HG03565 (cell line): ENCODE measurements around the gene GLUD2.
A peak's percentile ranks its signal among the peaks of the same experiment; 100 is the strongest.
"Not testable (repeated sequence)": the region's sequence is repeated elsewhere in the genome, so short reads cannot be mapped to it uniquely, and the experiment has no call there.

Experiments used
- ATAC-seq: cut with Tn5 transposase; IDR thresholded peaks from one replicate; pipeline ENCODE4 v1.9.1; 2021; ENCODE audit warnings: mild to moderate bottlenecking, moderate library complexity; ENCODE audit not compliant: unreplicated experiment

Gene GLUD2

DNA sequence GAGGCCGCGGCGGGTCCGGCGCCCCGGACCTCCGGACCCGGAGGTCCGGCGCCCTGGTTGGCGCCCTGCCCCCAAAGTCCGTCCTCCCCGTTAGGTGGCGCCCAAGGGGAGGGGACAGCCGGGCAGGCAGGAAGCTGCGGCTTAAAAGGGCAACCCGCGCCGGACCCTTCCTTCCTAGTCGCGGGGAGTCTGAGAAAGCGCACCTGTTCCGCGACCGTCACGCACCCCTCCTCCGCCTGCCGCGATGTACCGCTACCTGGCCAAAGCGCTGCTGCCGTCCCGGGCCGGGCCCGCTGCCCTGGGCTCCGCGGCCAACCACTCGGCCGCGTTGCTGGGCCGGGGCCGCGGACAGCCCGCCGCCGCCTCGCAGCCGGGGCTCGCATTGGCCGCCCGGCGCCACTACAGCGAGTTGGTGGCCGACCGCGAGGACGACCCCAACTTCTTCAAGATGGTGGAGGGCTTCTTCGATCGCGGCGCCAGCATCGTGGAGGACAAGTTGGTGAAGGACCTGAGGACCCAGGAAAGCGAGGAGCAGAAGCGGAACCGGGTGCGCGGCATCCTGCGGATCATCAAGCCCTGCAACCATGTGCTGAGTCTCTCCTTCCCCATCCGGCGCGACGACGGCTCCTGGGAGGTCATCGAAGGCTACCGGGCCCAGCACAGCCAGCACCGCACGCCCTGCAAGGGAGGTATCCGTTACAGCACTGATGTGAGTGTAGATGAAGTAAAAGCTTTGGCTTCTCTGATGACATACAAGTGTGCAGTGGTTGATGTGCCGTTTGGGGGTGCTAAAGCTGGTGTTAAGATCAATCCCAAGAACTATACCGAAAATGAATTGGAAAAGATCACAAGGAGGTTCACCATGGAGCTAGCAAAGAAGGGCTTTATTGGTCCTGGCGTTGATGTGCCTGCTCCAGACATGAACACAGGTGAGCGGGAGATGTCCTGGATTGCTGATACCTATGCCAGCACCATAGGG is at the start of gene GLUD2:
Gene GLUD2 (plus strand): TSS at position 170 of the 979 bp plus-strand sequence. CDS start 75 bp downstream, at position 245.
- ATAC-seq = not testable (repeated sequence)

DNA sequence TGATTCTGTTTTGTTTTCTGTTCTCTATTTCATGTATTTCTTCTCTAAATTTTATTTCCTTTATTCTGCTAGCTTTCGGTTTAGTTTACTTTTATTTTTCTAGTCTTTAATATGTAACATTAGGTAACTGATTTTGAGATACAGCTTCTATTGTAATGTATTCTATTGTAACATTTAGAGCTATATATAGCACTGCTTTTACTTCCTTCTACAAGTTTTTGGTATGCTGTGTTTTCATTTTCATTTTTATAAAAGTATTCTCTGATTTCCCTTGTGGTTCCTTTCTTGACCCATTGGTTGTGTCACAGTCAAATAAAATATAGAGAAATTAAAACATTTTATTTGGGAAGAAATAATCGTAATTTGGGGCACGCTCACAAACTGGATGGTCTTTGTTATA is 48.0 kb upstream of the GLUD2 start:
- peak; percentile 70 for ATAC-seq

DNA sequence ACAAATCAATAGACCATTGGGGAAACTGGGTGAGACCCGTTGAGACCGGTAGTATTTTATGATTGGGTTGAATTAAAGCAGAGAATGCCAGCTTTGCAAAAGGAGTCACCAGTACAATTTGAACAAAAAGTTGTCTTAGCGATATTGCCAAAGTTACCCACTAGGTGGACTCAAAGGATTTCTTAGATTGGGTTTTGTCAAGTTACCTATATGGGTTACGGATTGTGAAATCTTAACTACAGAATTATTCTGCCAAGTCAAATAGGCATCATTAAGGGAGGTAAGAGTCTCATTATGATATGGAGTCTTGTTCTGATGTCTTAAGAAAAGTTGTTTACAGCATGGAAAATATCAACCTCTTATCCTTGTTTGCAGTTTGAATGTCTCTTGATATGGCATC is 46.8 kb upstream of the GLUD2 start:
- peak; percentile 46 for ATAC-seq

DNA sequence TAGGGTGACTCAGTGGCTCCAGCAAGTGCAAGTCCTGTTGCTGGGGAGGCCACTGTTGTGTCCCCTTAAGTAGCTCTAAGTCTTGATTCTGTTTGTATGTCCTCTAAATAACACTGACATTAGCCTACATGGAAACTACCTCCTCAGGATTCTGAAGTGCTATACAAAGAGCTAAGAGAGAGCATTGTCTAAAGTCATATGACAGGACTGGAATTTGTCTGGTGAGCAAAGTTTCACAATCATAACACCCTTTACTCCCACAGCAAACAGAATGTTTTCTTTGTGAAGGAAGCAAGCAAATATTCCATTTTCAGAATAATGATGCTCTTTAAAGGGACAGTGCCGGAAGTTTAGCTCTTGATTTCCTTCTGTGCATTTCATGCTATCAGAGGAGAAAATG is 38.5 kb upstream of the GLUD2 start:
- ATAC-seq = no peak

DNA sequence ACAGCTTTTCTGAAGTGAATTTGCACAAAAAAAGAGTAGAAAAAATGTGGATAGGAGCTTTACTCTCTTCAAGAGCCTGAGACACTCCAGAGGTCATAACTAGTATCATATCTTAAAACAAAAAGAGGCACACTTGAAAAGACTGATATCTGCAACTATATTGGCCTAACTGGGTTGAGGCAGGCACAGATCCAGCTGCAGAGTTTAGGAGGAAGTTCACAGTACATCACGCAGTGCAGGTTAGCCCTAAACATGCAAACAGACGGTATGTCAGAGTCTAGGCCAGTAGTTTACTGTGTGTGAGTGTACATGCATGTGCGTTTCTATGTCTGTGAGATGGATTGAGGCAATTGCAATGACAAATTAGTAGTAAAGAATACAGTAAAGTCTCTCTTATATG is 37.6 kb upstream of the GLUD2 start:
- no peak for ATAC-seq

DNA sequence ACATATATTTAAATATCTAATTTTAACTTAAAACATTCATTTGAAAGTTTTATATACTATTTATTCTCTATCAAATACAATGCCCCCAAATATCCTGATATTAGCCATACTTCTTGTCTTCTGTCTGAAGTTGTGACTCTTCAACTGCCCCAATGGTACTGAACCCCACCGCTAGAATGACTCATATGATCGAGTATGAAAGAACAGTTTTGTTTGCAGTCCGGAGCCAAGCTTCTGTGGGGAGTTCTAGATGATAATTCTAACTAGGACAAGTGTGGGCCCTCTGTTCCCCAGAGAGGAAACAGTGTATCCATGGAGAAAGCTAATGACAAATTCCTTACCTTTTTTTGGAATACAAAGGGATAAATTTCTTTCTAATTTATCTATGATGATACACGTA is 37.2 kb upstream of the GLUD2 start:
- ATAC-seq = no peak

DNA sequence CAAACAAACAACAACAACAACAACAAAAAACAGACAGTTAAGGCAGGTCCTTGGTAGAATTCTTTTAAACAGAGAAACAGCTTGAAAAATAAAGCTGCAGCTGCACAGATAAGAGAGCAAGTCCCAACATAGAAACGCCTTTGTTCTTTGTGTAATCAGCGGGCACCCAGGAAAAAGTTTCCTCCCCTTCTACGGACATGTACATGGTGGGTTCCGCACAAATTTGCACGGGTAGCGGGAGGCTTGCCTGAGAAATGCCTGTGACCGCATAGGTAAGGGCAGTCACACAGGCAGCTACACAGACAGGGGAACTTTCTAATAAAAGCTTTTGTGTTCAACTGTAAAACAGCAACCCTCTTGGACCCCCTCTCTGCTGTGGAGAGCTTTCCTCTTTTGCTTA is 36.2 kb upstream of the GLUD2 start:
- ATAC-seq = no peak

DNA sequence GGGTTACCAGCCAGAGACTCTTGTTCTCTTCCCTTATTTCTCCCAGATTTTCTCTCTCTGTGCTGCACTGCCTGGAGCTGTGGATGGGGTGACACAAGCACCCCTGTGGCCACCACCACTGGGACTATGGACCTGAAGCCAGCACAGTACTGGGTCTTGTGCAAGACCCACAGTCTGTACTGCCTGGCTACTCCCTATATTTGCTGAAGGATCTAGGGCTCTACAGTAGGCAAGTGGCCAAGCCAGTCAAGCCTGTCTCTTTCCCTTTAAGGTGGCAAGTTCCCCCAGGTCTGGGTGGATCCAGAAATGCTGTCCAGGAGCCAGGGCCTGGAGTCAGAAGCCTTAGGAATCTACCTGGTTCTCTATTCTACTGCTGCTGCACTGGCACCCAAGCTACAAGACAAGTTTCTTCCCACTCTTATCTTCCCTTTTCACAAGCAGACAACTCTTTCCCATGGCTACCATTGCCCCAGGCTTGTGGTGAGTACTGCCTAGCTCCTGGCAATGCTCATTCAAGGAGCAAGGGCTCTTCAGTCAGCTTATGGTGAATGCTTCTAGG is 33.4 kb upstream of the GLUD2 start:
- no peak for ATAC-seq

DNA sequence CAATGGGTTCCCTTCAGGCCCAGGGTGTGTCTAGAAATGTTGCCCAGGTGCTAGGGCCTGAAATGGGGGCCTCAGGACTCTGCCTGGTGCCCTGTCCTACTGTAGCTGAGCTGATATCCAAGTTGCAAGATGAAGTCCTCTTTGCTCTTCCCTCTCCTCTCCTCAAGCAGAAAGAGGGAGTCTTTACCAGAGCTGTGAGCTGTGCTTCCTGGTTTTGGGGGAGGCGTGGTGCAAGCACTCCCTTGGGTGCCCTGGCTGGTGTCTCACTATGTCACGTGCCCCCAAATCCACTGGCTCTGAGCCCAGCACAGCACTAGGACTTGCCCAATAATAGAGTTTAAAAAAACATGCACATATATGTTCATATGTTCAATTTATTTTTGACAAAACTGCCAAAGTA is 32.6 kb upstream of the GLUD2 start:
- no peak for ATAC-seq

DNA sequence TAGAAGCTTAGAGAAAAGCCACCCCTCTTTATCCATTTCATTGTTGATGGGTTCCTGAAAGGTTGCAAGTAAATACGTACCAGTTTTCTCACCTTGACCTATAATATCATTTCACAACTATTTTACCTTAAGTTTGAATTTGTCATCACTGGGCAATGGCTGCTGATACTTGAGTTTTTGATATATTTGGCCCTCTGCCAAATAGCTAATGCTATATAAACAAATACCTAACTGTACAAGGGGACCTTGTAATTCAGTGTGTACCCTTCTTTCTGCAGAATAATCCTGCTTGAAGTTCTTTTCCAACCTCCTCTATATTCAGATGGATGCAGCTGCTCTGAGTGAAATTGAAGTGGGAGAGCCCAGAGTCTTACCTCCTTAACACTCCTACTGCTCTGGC is 19.0 kb upstream of the GLUD2 start:
- ATAC-seq = no peak

DNA sequence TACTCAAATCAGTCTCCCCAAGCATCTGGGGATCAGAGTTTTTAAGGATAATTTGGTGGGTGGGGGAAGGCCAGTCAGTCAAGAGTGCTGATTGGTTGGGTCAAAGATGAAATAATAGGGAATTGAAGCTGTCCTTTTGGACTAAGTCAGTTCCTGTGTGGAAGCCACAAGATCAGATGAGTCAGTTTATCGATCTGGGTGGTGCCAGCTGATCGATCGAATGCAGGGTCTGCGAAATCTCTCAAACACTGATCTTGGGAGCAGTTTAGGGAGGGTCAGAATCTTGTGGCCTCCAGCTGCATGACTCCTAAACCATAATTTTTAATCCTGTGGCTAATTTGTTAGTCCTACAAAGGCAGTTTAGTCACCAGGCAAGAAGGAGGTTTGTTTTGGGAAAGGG is 17.3 kb upstream of the GLUD2 start:
- ATAC-seq = no peak

DNA sequence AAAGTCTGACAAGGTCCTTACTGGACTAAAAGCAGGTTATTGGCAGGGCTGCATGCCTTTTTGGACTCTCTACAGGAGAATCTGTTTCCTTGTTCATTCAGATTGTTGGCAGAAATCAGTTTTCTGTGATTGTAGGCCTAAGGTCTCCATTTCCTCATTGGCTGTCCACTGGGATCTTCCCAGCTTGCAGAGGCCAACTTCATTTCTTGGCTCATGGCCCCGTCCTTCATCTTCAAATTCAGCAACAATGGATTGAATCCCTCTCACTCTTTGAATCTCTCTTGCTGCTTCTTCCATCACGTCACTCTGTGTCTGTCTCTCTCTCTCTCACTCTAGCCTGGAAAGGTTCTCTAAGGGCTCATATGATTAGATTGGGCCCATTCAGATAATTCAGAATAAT is 14.9 kb upstream of the GLUD2 start:
- no peak for ATAC-seq

DNA sequence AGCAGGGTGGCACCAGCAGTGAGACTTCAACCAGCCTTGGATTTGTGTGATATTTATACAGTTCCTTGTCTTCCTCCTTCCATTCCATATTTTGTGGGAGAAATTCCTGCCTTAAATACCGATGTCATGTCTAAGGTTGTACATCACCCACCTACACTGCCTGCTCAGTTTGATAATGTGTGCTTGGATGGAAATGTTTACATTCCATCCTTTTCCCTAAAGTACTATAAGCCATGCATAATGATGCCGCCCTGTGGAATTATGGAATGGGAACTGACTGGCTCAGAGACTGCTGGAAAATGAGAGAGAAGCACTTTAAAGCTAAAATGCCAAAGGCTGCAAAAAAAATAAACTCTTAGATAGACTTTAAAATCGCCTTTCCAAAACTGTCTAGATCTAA is 11.3 kb upstream of the GLUD2 start:
- ATAC-seq = no peak

DNA sequence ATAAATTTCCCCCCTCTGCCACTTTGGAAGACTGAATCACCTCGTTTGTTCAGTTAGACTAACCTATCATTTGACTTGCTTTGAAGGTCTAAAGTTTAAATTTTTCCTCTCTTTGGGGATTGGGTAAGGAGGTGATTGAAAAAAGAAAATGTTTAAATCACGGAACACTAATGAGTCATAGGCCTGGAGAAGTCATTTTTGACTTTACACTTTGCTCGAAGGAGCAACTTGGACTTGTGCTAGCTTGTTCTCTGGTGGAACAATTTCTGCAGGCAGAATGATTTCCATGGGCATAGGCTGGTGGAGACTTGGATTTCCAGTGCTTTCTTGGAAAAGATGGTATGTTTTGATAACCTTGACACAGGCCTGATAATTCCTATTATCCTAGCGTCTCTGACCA is 10.5 kb upstream of the GLUD2 start:
- no peak for ATAC-seq

DNA sequence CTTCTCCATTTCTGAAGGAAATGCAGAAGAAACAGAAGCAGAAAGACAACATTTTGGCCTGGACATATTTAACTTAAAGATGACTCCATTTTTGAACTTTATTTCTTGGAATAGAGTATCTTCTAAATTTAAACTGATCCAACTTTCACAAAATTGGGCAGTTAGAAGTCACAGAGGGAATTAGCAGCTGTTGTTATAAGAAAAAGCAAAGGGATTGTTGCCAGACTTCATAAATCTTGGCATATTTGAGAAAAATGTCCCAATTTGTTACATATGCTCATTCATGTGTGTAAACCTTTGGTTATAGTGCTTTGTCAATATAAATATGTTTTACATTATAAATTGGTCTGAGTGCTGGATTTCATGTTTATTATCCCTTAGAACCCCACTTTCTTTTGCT is 3.4 kb downstream of the GLUD2 start:
- ATAC-seq = no peak

DNA sequence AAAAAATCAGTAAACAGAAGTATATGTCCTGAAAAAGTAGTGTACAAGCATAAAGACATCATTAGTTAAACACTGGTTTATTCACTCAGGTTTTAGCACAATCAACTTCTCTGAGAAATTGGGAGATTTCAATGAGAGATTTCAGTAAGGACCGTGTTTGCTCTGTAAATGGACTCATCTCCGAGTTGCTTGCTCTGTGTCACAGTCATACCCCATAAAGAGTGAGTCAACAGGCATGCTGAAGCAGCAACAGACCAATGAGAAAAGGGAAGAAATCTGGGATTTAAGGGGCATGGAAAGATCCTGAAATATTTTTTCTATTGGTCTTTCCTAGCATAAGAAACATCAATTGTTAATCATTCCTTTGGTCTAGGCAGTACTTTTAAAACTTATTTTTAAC is 4.7 kb downstream of the GLUD2 start:
- ATAC-seq = no peak

DNA sequence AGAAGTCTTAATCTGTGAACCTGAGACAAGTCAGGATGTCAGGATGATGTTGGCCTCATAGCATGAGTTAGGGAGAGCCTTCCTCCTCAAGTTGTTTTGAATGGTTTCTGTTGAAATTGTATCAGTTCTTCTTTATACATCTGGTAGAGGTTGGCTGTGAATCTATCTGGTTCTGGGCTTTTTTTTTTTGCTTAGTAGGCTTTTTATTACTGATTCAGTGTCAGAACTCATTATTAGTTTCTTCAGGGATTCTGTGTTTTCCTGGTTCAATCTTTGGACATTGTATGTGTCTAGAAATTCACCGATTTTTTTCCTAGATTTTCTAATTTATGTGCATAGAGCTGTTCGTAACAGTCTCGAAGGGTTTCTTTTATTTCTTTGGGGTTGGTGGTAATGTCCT is 14.9 kb downstream of the GLUD2 start:
- no peak for ATAC-seq

DNA sequence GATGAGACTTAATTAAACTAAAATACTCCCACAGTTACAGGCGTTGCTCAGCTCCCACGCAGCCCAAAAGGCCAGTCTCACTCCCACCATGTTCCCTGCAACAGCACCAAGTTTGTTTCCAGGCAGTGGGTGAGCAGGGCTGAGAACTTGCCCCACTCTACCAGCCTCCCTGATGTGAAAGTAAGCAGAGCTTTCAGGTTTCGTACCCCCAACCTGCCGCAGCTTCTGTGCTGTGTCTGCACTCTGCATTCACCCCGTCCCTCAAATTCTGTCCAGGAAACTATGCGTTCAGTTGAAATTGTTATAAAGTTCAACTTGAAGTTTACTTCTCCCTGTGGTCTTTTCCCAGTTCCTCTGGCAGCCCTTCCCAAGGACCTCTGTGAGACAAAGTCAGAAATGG is 17.2 kb downstream of the GLUD2 start:
- ATAC-seq = no peak

DNA sequence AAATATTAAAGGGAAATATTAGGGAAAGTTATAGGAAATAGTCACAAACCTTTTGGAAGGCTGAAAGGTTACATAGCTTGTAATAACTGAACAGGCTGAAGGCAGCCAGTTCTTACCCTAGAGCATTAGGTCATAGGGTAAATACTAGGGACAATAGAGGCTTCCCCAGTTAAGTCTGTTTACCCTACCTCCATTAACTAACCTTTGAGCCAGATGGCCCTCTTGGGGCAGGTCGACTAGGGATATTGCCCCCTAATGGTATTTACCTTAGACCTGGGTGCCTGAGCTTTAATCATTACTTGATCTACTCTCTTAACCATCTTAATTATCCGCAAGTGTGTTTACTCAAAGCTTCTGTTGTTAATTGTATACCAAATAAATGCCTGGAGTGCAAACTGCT is 36.8 kb downstream of the GLUD2 start:
- ATAC-seq = not testable (repeated sequence)

DNA sequence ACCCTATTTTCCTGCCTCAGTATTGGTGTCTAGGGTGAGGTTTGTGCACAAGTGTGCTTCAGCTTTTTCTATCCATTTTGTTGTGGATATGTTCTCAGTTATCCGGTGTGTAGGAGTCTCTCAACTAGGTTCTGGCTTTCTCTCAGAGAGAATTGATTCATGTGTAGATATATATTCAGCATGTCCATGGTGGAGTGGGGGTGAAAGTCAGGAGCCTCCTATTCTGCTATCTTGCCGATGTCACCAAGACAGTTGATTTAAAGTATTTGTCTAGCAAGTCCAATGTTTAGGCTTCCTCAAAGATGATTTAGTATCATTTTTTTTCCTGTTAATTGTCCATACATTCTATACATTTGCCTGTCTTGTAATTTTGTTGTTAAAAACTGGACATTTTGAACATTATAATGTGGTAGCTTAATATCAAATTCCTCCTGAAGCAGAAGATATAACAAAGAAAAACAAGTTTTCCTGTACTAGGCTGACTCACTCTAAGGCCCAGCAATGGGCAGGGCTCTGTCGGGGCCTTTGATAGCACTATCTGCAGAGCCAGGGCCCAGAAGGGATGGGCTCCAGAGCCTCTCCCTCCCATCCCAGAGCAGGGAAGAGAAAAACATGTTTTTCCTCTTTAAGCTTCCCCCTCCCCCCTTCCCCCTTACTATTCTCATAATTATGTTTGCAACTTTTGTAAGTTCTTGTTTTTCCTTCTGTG is 37.6 kb downstream of the GLUD2 start:
- ATAC-seq = no peak

DNA sequence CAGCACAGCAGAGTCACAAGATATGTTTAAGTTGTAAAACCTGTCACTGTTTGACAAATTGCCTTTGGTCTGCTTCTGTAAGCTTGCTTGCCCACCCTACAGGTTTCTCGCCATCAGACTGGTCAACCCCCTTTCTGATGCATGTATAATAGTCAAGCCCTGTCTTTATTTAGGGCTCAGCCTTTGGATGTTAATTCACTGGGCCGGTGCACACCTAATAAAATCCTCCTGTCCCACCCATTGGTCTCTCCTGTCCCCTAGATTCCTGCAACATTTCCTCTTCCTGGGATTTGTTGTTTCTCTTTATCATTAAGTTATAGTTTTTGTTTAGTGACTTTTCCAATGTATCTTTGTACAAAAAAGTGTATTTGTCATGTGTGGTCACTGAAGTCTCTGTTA is 38.2 kb downstream of the GLUD2 start:
- no peak for ATAC-seq

DNA sequence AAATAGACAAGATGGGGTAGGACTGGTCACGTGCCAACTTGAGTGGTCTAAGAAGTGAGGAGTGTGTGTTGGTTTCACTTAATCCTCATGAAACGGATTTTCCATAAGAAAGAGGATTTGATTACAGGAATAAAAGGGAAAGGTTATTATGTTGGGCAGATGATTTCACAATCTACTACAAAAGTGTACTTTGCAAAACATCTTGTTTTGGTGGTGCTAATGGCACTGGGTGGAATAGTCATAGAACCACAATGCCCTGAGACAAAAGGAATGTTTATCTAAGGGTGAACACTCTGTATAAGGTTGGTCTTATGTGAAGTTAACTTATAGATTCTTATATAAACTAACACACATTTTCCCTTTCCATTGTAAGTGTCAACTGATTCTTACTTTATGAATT is 45.6 kb downstream of the GLUD2 start:
- no peak for ATAC-seq
